Thyroid gland (tissue), 4 donors: Measurements from ENCODE around the gene CXCL10. TPM values are rescaled to one million over a fixed set of nuclear protein-coding genes. Genes with fewer than 3 reads are reported as not detected.
A peak's percentile ranks its signal among the peaks of the same experiment; 100 is the strongest.

ENCODE experiments used
- DNase-seq, 2 donors: peaks; one replicate each; pipeline ENCODE4 v3.0.0-alpha.2; 2019
- H3K27ac ChIP-seq, 3 donors: fragments of 200-600 bp; sonication (generic); 1 replicate in 2 of 3; 2 replicates in 1 of 3; pipeline ENCODE4 v1.5.1; 2016 to 2019; ENCODE audit warnings: mild to moderate bottlenecking in 1 of 3, moderate library complexity in 1 of 3
- H3K27me3 ChIP-seq: fragments of 200-600 bp; sonication (generic); one replicate; pipeline ENCODE4 v1.5.1; 2019
- H3K36me3 ChIP-seq, 2 donors: fragments of 200-600 bp; sonication (generic); one replicate each; pipeline ENCODE4 v1.5.1; 2016 to 2019
- H3K4me1 ChIP-seq, 2 donors: fragments of 200-600 bp; sonication (generic); one replicate each; pipeline ENCODE4 v1.5.1; 2017 to 2019
- H3K4me3 ChIP-seq, 3 donors: fragments of 200-600 bp; sonication (generic); replicated peaks in 1 of 3; 1 replicate in 2 of 3; 2 replicates in 1 of 3; pipeline ENCODE4 v1.5.1; 2016; ENCODE audit warnings: mild to moderate bottlenecking in 1 of 3
- H3K9me3 ChIP-seq: fragments of 200-600 bp; sonication (generic); one replicate; pipeline ENCODE4 v1.5.1; 2017
- POLR2A ChIP-seq, 2 donors: fragments of 450-650 bp; IDR thresholded peaks; one replicate each; pipeline ENCODE4 v1.6.1; 2017; ENCODE audit warnings: antibody characterized with exemption in 2 of 2, mild to moderate bottlenecking in 2 of 2, moderate library complexity in 1 of 2
- WGBS, 2 donors: methylation state at CpG; one replicate each; pipeline ENCODE4 v1.1.5; 2017; 5-methylcytosine and 5-hydroxymethylcytosine counted together
- intact Hi-C: fragments of 100-400 bp; cut with DNase I; formaldehyde crosslinking; loops from one replicate; pipeline ENCODE4 v1.15.1; 2023
- total RNA-seq, 4 donors: library from RNA; depleted of rRNA; stranded (reverse); fragments of >200 nt; gene quantifications; one replicate each; pipeline ENCODE4 v1.2.3, GENCODE V29; 2016
- TF ChIP-seq, protein P1 (sequence below), 6 experiments: fragments of 200-600 bp in 3 of 6; fragments of 450-650 bp in 3 of 6; sonication (generic) in 3 of 6; IDR thresholded peaks; one replicate each; pipeline ENCODE4 v1.5.1; 2016 to 2019; ENCODE audit warnings: antibody characterized with exemption in 6 of 6, mild to moderate bottlenecking in 2 of 6, inconsistent platforms in 1 of 6, moderate library complexity in 1 of 6

CXCL10 gene
- total RNA-seq: 1 to 10 TPM in 1 of 4 donors, not detected in 3; 2.7 TPM

GRCh38 chr4:76023389-76023788, at the start of gene CXCL10:
CXCL10 (minus strand) TSS chr4:76023497; CDS start chr4:76023431, 66 bp downstream.
- no peaks in the 10 kb centered on the region for H3K9me3 ChIP-seq
- H3K36me3 ChIP-seq: no peaks in the 10 kb centered on the region
- 17 to 33% methylated on average over 3 of the region's 3 CpGs for WGBS, 2 donors
- no peak within 1 kb of the TSS for H3K4me3 ChIP-seq
- no peak within 1 kb of the TSS for H3K27ac ChIP-seq
- H3K27me3 ChIP-seq: no peaks in the 10 kb centered on the region
- DNase-seq: no peak
- intact Hi-C loops: no loop called here
- no peak for TF ChIP-seq POLR2A (IDR thresholded peaks at IDR 0.05)
- TF ChIP-seq, protein P1, sequence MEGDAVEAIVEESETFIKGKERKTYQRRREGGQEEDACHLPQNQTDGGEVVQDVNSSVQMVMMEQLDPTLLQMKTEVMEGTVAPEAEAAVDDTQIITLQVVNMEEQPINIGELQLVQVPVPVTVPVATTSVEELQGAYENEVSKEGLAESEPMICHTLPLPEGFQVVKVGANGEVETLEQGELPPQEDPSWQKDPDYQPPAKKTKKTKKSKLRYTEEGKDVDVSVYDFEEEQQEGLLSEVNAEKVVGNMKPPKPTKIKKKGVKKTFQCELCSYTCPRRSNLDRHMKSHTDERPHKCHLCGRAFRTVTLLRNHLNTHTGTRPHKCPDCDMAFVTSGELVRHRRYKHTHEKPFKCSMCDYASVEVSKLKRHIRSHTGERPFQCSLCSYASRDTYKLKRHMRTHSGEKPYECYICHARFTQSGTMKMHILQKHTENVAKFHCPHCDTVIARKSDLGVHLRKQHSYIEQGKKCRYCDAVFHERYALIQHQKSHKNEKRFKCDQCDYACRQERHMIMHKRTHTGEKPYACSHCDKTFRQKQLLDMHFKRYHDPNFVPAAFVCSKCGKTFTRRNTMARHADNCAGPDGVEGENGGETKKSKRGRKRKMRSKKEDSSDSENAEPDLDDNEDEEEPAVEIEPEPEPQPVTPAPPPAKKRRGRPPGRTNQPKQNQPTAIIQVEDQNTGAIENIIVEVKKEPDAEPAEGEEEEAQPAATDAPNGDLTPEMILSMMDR (IDR thresholded peaks at IDR 0.05): no peak
- H3K4me1 ChIP-seq: no peaks in the 10 kb centered on the region

DNA sequence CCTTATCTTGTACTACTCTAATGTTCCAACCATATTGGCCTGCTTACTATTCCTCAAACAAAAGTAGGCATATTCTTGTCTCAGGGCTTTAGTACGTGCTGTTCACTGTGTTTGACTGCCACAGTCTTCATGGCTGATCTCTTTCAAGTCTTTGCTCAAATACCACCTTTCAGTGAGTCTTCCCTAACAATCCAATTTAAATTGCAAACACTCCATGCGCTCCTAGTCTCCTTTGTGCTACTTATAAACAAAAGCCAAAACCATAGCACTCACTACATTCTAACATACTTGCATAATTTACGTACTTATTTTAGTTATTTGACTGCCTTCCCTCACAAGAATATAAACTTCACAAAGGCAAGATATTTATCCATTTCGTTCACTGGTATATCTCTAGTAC, 49.5 kb upstream of the CXCL10 start:
- TF ChIP-seq, protein P1 (IDR thresholded peaks at IDR 0.05): no peak
- no peak for TF ChIP-seq POLR2A (IDR thresholded peaks at IDR 0.05)
- 86 to 89% methylated on average over 4 of the region's 4 CpGs for WGBS, 2 donors
- no peak for DNase-seq
- H3K27ac ChIP-seq: no peak overlapping the region
- no peaks in the 10 kb centered on the region for H3K27me3 ChIP-seq
- H3K4me1 ChIP-seq: no peaks in the 10 kb centered on the region
- no peak overlapping the region for H3K4me3 ChIP-seq
- H3K36me3 ChIP-seq: no peaks in the 10 kb centered on the region
- no peaks in the 10 kb centered on the region for H3K9me3 ChIP-seq
- intact Hi-C loops: no loop called here

GRCh38 chr4:76067652-76068286, 44.5 kb upstream of the CXCL10 start:
- Histone ChIP-seq H3K27me3 (no peaks in the 10 kb centered on the region), H3K9me3 (no peaks in the 10 kb centered on the region), H3K4me1 (no peaks in the 10 kb centered on the region), H3K4me3 (no peak overlapping the region), H3K36me3 (no peaks in the 10 kb centered on the region), H3K27ac (no peak overlapping the region)
- intact Hi-C loops: loop anchor here (5.0 to 10.0 kb wide), 2 partner anchors 70 to 173 kb away; no protein-coding TSS in a partner anchor
- TF ChIP-seq, protein P1 (IDR thresholded peaks at IDR 0.05): peak; percentile 38 to 84 (median 62)
- no peak for TF ChIP-seq POLR2A (IDR thresholded peaks at IDR 0.05)
- 0% methylated on average over 2 of the region's 2 CpGs for WGBS, 2 donors
- DNase-seq: peak; percentile 67 to 75

DNA sequence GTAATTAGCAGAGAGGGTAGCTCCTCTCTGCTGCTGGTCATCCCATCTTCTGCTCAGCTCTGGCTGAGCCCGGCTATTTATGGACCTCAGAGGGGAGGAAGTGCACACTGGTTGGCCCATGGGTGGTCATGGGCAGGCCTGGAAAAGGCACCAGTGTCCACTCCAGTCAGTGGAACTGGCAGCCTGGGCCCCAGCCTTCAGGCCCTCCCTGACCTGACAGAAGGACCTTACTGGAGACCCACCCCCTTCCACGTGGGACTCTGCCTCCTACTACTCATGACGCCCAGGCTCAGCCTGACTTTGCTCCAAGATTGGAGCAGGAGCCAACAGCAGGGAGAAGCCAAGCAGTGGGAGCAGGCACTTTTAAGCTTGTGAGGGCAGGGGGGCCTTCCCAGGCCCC, 43.2 kb upstream of the CXCL10 start:
- no peaks in the 10 kb centered on the region for H3K27me3 ChIP-seq
- no peaks in the 10 kb centered on the region for H3K36me3 ChIP-seq
- no peak overlapping the region for H3K4me3 ChIP-seq
- H3K9me3 ChIP-seq: no peaks in the 10 kb centered on the region
- WGBS, 2 donors: 46 to 70% methylated on average over 2 to 3 of the region's 3 CpGs
- intact Hi-C loops: loop anchor here (5.0 to 10.0 kb wide), 2 partner anchors 69 to 172 kb away; no protein-coding TSS in a partner anchor
- no peak for TF ChIP-seq POLR2A (IDR thresholded peaks at IDR 0.05)
- TF ChIP-seq, protein P1 (IDR thresholded peaks at IDR 0.05): no peak
- no peaks in the 10 kb centered on the region for H3K4me1 ChIP-seq
- no peak for DNase-seq
- no peak overlapping the region for H3K27ac ChIP-seq

DNA sequence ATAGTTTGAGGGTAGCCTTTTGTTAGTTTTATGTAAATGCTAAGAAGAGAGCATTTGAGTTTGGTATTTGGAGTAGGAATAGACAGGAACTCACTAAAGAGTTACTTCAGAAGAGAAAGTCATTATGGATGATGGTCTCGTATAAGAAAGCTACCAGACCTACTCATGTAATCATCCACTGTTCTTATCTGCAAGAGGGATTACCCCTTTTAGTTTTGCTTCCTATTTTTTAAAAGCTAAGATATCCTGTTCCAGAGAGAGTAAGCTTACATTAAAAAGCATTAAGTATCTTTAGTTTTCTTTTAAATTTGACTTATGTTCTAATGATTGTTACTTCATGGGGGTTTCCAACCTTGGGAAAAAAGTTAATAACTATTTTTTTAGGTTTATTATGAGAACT, 38.7 kb upstream of the CXCL10 start:
- H3K27me3 ChIP-seq: no peaks in the 10 kb centered on the region
- TF ChIP-seq, protein P1 (IDR thresholded peaks at IDR 0.05): no peak
- no peak for TF ChIP-seq POLR2A (IDR thresholded peaks at IDR 0.05)
- no peaks in the 10 kb centered on the region for H3K36me3 ChIP-seq
- no peak for DNase-seq
- H3K4me1 ChIP-seq: no peaks in the 10 kb centered on the region
- intact Hi-C loops: loop anchor here (10.0 kb wide), 1 partner anchor 167 kb away; no protein-coding TSS in a partner anchor
- H3K9me3 ChIP-seq: no peaks in the 10 kb centered on the region
- WGBS, 2 donors: 50 to 66% methylated on average over 1 of the region's 1 CpG
- H3K4me3 ChIP-seq: no peak overlapping the region
- H3K27ac ChIP-seq: no peak overlapping the region
